Epithelial cell of proximal tubule (primary cell): ENCODE results near the gene EMCN. TPM values are rescaled to one million over a fixed set of nuclear protein-coding genes. Genes with fewer than 3 reads are reported as not detected.
"Not testable (repeated sequence)": the region's sequence is repeated elsewhere in the genome, so short reads cannot be mapped to it uniquely, and the experiment has no call there.

Source experiments
- DNase-seq: peaks from one replicate; pipeline ENCODE4 v3.0.0-alpha.2; 2011; ENCODE audit warnings: low read depth
- H3K4me3 ChIP-seq: 2 replicates; pipeline ENCODE4 v1.5.1; 2011; ENCODE audit warnings: low read depth, mild to moderate bottlenecking, low read length
- total RNA-seq: library from RNA; depleted of rRNA; stranded (reverse); fragments of >200 nt; gene quantifications from 2 replicates; pipeline ENCODE4 v1.2.3, GENCODE V29; 2015
- TF ChIP-seq, protein P1 (sequence below): conservative IDR thresholded peaks from 2 replicates; pipeline ENCODE4 v1.5.1; 2012; ENCODE audit warnings: low read depth, mild to moderate bottlenecking, low read length

The EMCN gene
- total RNA-seq, 1 donor from 2014 or later: not detected

DNA sequence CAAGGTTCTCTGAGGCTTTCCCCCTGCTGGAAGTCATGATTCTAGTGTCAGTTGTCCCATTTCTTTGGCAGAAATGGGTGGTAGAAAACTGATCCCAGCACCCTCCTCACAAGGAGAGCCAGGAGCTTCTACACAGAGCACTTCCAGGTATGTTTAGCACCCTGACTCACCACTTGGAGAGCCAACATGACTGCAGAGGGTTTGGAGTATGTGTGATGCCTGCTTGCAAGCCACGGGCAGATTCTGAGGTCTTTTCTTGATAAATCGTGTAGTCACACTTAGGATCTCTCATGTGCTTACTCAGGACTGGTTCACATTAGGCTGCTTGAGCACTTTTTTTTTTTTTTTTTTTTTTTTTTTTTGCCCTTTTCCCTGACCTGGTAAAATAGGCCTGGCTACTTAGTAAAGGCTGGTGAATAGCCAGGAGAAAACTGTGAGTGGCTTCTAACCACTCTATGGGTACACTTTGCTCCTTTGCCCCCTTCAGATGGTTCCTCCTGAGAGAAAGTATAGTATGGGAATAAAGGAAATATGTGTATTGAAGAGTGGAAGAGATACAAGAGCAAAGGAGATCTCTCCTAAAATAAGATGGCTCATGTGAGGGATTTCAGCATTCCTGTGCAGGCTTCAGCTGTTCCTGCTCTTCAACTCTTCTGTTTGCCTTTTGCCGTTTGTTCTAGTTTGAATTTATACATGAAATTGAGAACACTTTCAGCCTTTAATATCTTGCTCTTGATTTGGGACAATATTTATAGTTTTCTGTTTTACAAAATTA is 103.6 kb downstream of the EMCN start:
- no peak for DNase-seq

DNA sequence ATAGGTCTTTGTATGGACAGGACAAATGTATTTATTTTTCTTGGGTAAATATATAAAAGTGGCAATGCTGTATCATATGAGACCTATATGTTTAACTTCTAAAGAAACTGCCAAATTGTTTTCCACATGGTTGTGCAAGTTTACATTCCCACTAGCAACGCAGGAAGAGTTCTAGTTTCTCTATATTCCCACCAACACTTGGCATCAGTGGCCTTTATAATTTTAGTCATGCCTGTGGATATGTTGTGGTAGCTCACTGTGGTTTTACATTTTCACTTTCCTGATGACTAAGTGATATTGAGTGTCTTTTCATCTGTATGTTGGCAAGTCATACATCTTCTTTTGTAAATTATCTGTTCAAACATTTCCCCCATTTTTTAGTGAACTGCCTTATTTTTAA is 126.0 kb downstream of the EMCN start:
- no peak overlapping the region for H3K4me3 ChIP-seq
- TF ChIP-seq, protein P1, sequence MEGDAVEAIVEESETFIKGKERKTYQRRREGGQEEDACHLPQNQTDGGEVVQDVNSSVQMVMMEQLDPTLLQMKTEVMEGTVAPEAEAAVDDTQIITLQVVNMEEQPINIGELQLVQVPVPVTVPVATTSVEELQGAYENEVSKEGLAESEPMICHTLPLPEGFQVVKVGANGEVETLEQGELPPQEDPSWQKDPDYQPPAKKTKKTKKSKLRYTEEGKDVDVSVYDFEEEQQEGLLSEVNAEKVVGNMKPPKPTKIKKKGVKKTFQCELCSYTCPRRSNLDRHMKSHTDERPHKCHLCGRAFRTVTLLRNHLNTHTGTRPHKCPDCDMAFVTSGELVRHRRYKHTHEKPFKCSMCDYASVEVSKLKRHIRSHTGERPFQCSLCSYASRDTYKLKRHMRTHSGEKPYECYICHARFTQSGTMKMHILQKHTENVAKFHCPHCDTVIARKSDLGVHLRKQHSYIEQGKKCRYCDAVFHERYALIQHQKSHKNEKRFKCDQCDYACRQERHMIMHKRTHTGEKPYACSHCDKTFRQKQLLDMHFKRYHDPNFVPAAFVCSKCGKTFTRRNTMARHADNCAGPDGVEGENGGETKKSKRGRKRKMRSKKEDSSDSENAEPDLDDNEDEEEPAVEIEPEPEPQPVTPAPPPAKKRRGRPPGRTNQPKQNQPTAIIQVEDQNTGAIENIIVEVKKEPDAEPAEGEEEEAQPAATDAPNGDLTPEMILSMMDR: no peak
- DNase-seq: no peak

More for the DNA sequence above, 103.6 kb downstream of the EMCN start:
- no peak overlapping the region for H3K4me3 ChIP-seq
- TF ChIP-seq, protein P1: no peak

DNA sequence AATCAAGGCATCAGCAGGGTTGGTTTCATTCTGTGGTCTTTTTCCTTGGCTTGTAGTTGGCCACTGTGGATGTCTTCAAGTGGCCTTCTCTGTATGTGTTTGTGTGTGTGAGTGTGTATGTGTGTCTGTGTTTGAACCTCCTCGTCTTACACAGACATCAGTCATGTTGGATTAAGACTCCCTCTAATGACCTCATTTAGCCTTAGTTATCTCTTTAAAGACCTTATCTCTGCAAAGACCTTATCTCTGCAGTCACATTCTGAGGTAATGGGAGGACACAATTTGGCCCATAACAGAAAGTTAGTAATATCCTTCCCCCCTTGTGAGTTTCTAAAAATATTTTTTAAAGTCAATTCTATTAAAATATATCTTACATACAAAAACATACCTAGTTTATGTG is 126.7 kb downstream of the EMCN start:
- DNase-seq: no peak
- TF ChIP-seq, protein P1: no peak
- no peak overlapping the region for H3K4me3 ChIP-seq

DNA sequence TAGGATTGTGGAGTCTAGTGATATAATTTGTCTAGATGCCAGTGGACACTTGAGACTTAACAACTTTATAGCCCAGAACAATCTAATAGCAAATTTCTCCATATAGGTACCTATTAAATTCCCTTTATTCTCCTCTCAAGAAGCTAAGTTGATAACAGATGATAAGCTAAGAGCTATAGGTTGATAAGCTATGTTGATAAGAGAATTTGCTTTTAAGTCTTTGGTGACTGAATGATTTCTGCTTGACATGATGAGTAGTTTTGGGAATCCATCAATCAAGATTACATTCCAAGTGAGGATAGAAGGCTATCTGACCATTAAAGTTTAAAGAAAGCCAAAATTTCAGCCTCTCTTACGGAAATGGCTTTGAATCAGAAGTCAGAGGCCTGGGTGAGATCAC is 131.6 kb downstream of the EMCN start:
- TF ChIP-seq, protein P1: no peak
- no peak for DNase-seq
- no peak overlapping the region for H3K4me3 ChIP-seq

DNA sequence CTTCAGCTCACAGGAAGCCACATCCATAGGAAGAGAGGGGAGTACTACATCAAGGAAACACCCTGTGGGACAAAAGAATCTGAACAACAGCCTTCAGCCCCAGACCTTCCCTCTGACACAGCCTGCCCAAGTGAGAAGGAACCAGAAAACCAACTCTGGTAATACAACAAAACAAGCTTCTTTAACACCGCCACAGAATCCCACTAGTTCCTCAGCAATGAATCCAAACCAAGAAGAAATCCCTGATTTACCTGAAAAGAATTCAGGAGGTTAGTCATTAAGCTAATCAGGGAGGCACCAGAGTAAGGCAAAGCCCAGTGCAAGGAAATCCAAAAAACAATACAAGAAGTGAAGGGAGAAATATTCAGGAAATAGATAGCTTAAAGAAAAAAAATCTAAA is 137.4 kb downstream of the EMCN start:
- not testable (repeated sequence) for H3K4me3 ChIP-seq, DNase-seq

DNA sequence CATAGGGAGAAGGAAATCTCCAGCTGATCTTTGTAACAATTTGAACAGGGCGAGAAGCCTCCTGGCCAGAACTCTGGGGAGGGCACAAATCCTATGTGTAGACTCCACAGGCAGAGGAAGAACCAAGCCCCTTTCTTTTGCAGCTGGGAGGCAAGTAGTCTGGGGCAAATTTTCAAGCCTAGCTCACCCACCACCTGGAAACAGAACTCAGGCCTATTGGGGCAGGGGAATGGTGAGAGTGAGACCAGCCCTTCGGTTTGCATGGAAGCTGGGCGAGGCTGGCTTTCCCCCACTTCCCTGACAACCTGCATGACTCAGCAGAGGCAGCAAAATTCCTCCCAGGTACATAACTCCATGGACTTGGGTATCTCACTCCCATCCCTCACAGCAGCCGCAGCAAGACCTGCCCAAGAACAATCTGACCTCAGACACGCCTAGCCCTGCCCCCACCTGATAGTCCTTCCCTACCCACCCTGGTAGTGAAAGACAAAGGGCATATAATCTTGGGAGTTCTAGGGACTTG is 138.2 kb downstream of the EMCN start:
- H3K4me3 ChIP-seq: no peak overlapping the region
- TF ChIP-seq, protein P1: no peak
- no peak for DNase-seq

DNA sequence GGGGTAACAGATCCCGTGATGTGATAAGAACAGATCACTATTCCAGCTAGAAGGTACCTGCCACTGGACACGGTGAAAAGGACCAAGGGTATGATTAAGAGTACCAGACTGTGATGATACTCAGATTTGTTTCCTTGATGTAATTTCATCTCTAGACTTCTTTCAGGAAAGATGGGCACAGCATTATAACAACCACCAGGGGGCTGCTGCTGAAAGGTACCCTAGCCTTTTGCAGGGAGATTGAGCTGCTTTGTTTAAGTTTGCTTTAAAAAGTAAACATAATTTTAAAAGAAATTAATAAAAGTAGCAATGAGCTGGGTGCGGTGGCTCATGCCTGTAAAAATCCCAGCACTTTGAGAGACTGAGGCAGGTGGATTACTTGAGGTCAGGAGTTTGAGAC is 145.4 kb downstream of the EMCN start:
- no peak for DNase-seq
- no peak overlapping the region for H3K4me3 ChIP-seq

More for the DNA sequence above, 145.4 kb downstream of the EMCN start:
- TF ChIP-seq, protein P1: peak; percentile 67
